Transverse colon (tissue), 4 donors: ENCODE measurements around the gene CHRND.

Experiments
- CTCF ChIP-seq, 5 experiments: fragments of 200-600 bp in 3 of 5; fragments of 450-650 bp in 2 of 5; sonication (generic) in 3 of 5; IDR thresholded peaks; 1 replicate in 2 of 5; 2 replicates in 3 of 5; pipeline ENCODE4 v1.5.1; 2016 to 2017; ENCODE audit warnings: antibody characterized with exemption in 5 of 5, inconsistent platforms in 3 of 5, mild to moderate bottlenecking in 2 of 5, moderate library complexity in 1 of 5
- EP300 ChIP-seq: sonication (generic); formaldehyde crosslinking; IDR thresholded peaks from one replicate; pipeline ENCODE4 v1.6.1; 2017; ENCODE audit warnings: antibody characterized with exemption, low read depth
- POLR2A ChIP-seq: fragments of 450-650 bp; IDR thresholded peaks from one replicate; pipeline ENCODE4 v1.6.1; 2016; ENCODE audit warnings: antibody characterized with exemption, mild to moderate bottlenecking, moderate library complexity
- POLR2AphosphoS5 ChIP-seq, 3 donors: sonication (generic); formaldehyde crosslinking; IDR thresholded peaks; one replicate each; pipeline ENCODE4 v1.6.1; 2016; ENCODE audit warnings: antibody characterized with exemption in 3 of 3

- no peak for TF ChIP-seq CTCF (IDR thresholded peaks at IDR 0.05)
- TF ChIP-seq POLR2A = no peak
- no peak for TF ChIP-seq POLR2AphosphoS5 (IDR thresholded peaks at IDR 0.05)
- no peak for TF ChIP-seq EP300
Observed at GRCh38 chr2:232515639-232516038, 10.3 kb upstream of the CHRND start.
